HG03025 (cell line): ENCODE results near the gene CPNE6.

Experiments
- ATAC-seq: cut with Tn5 transposase; IDR thresholded peaks from one replicate; pipeline ENCODE4 v1.9.1; 2021; ENCODE audit warnings: mild to moderate bottlenecking, moderate library complexity; ENCODE audit not compliant: unreplicated experiment, low FRiP score

CPNE6 gene

DNA sequence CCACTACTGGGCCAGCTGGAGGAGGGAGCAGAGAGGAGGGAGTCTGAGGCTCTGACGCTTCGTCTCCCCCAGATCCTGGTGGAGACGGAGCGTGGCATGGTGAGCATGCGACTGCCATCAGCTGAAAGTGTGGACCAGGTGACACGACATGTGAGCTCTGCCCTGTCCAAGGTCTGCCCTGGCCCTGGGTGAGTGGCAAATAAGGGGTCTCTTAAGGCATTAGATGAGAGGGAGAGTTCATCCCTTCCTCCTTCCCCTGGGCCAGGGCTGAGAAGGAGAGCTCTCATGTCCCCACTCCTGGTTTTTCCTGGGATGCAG, 17.1 kb upstream of the CPNE6 start:
- ATAC-seq = no peak

- ATAC-seq = no peak
Observed at GRCh38 chr14:24054646-24055045, 16.7 kb upstream of the CPNE6 start.

GRCh38 chr14:24055971-24056799, 15.2 kb upstream of the CPNE6 start:
- no peak for ATAC-seq

- no peak for ATAC-seq
Observed at GRCh38 chr14:24056800-24057184, 14.6 kb upstream of the CPNE6 start.

- ATAC-seq = no peak
Observed at GRCh38 chr14:24057271-24057670, 14.1 kb upstream of the CPNE6 start.

- no peak for ATAC-seq
Observed at GRCh38 chr14:24057867-24058259, 13.5 kb upstream of the CPNE6 start.

GRCh38 chr14:24058260-24058950, 13.0 kb upstream of the CPNE6 start:
- ATAC-seq = no peak

GRCh38 chr14:24058951-24059475, 12.3 kb upstream of the CPNE6 start:
- ATAC-seq = no peak

DNA sequence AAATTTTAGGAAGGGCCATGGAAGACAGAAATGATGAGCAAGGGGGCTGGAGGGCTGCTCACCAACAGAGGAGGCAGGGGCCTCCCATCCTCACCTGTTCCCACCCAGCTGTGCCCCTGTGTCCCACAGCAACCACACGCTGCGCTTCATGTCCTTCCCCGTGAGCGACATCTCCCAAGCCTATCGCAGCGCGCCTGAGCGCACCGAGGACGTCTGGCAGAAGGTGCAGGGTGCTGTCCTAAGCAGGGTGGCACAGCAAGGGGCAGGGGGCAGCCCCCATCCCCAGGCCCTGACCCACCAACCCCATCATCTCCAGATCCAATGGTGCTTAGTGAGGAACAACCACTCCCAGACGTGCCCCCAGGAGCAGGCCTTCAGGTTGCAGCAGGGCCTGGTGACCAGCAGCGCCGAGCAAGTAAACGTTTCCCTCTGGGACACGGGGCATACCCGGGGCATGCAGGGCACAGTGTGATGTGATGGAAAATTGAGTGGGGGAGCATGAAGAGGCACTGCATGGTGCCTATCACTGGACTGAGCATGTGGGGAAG, 11.4 kb upstream of the CPNE6 start:
- ATAC-seq = no peak

DNA sequence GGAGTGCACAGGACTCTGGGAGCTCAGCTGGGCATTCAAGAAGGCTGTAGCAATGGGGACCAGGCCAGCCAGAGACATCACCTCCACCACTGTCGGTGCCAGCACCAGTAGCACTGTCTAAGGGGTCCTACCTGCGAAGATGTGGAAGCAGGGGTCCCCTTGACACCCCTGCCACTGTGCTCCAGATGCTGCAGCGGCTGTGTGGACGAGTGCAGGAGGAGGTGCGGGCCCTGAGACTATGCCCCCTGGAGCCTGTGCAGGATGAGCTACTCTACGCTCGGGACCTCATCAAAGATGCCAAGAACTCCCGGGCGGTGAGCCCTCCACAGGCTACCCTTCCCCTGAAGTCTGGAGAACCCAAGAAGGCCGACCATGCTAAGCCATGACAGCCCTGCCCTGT, 10.9 kb upstream of the CPNE6 start:
- ATAC-seq = no peak

GRCh38 chr14:24060984-24061913, 10.1 kb upstream of the CPNE6 start:
- ATAC-seq = no peak

GRCh38 chr14:24062216-24062980, 9.0 kb upstream of the CPNE6 start:
- no peak for ATAC-seq

GRCh38 chr14:24063263-24063836, 8.0 kb upstream of the CPNE6 start:
- ATAC-seq = no peak

- ATAC-seq = no peak
Observed at GRCh38 chr14:24064091-24064795, 7.1 kb upstream of the CPNE6 start.

DNA sequence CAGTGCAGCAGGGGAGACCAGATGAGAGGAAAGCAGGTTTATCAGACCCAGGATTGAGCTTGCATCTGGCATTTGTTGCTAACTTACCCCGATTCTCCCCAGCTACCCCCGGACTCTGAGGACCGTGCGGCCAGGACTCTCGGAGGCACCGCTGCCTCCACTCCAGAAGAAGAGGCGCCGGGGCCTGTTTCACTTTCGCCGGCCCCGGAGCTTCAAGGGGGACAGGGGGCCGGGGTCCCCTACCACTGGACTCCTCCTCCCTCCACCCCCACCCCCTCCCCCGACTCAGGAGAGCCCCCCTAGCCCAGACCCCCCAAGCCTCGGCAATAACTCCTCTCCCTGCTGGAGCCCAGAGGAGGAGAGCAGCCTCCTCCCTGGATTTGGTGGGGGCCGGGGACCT, 6.5 kb upstream of the CPNE6 start:
- ATAC-seq = no peak

GRCh38 chr14:24065408-24065807, 6.0 kb upstream of the CPNE6 start:
- no peak for ATAC-seq

- no peak for ATAC-seq
Observed at GRCh38 chr14:24066496-24067132, 4.7 kb upstream of the CPNE6 start.
